ENCODE results near the gene WBP2. TPM values are rescaled to one million over a fixed set of nuclear protein-coding genes. Genes with fewer than 3 reads are reported as not detected.

WBP2 gene
- total and polyA plus RNA-seq, 2 experiments from 2014 or later: 29.0 to 129 TPM

- 96% methylated on average over 25 of the region's 25 CpGs for WGBS (ENCODE audit: low lambda C conversion rate, missing lambda C conversion rate)
- TF ChIP-seq EZH2phosphoT487 (IDR thresholded peaks at IDR 0.05; ENCODE audit: low read depth, severe bottlenecking, unreplicated experiment): no peak
- no peak for TF ChIP-seq EZH2 (IDR thresholded peaks at IDR 0.05; ENCODE audit: borderline replicate concordance)
- TF ChIP-seq, protein P1, sequence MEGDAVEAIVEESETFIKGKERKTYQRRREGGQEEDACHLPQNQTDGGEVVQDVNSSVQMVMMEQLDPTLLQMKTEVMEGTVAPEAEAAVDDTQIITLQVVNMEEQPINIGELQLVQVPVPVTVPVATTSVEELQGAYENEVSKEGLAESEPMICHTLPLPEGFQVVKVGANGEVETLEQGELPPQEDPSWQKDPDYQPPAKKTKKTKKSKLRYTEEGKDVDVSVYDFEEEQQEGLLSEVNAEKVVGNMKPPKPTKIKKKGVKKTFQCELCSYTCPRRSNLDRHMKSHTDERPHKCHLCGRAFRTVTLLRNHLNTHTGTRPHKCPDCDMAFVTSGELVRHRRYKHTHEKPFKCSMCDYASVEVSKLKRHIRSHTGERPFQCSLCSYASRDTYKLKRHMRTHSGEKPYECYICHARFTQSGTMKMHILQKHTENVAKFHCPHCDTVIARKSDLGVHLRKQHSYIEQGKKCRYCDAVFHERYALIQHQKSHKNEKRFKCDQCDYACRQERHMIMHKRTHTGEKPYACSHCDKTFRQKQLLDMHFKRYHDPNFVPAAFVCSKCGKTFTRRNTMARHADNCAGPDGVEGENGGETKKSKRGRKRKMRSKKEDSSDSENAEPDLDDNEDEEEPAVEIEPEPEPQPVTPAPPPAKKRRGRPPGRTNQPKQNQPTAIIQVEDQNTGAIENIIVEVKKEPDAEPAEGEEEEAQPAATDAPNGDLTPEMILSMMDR (IDR thresholded peaks at IDR 0.05; ENCODE audit: poor library complexity): no peak
- DNase-seq (ENCODE audit: low spot score): no peak
- no peaks in the 10 kb centered on the region for H3K79me2 ChIP-seq
- H3K27ac ChIP-seq: no peak overlapping the region
- no peaks in the 10 kb centered on the region for H3K27me3 ChIP-seq
- no peaks in the 10 kb centered on the region for H3K9me2 ChIP-seq (replicated peaks; ENCODE audit: insufficient read depth)
- no peak overlapping the region for H3K4me2 ChIP-seq
- H4K20me1 ChIP-seq (ENCODE audit: insufficient read depth, poor library complexity, severe bottlenecking): no peaks in the 10 kb centered on the region
- no peaks in the 10 kb centered on the region for H3K36me3 ChIP-seq (replicated peaks; ENCODE audit: insufficient read depth, low read depth)
- H2AFZ ChIP-seq: no peak overlapping the region
- no peak overlapping the region for H3K4me3 ChIP-seq
- no peaks in the 10 kb centered on the region for H3K4me1 ChIP-seq (ENCODE audit: insufficient read depth)
- H3K9me3 ChIP-seq (ENCODE audit: low read depth): no peaks in the 10 kb centered on the region
These were observed 20.7 kb downstream of the WBP2 start for GRCh38 chr17:75834279-75834920.

DNA sequence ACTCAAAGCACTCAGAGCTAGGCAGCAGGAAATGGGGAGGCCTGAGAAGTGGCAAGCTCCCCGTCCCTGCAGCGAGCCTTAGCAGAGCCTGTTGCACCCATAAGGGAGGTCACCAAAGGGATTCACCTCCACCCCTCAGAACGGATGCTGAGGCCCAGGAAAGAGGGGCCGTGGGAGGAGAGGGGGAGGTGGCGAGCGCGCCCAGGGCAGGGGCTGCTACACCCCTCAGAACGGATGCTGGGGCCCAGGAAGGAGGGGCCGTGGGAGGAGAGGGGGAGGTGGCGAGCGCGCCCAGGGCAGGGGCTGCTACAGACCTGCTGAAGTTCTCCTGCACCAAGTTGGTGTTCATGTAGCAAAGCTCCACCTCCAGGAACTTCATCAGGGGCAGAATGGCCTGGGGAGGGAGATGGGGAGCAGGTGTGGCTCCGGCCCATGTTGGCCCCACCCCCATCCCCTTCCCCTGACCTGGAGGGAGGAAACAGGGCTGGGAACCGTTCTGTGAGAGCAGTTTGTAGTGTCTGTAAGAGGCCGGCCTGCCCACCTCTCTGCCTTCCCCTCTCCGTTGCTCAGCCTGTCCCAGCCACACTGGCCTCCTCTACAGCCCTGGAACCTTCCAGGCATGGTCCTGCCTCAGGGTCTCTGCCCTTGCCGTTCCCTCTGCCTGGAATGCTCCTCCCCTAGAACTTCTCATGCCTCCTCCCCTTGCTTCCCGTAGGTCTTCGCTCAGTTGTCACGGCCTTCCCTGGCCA is 22.3 kb downstream of the WBP2 start:
- no peak for DNase-seq (ENCODE audit: low spot score)
- H3K36me3 ChIP-seq (replicated peaks; ENCODE audit: insufficient read depth, low read depth): no peaks in the 10 kb centered on the region
- no peak overlapping the region for H3K4me3 ChIP-seq
- peaks cover 4% of the 10 kb centered on the region for H3K4me1 ChIP-seq (ENCODE audit: insufficient read depth)
- no peak overlapping the region for H3K27ac ChIP-seq
- no peak overlapping the region for H3K4me2 ChIP-seq
- no peaks in the 10 kb centered on the region for H3K27me3 ChIP-seq
- H3K9me3 ChIP-seq (ENCODE audit: low read depth): no peaks in the 10 kb centered on the region
- no peaks in the 10 kb centered on the region for H3K79me2 ChIP-seq
- H2AFZ ChIP-seq: no peak overlapping the region
- whole genome bisulfite sequencing (ENCODE audit: low lambda C conversion rate, missing lambda C conversion rate): 51% methylated on average over 14 of the region's 20 CpGs
- H4K20me1 ChIP-seq (ENCODE audit: insufficient read depth, poor library complexity, severe bottlenecking): no peaks in the 10 kb centered on the region
- TF ChIP-seq EZH2phosphoT487 (IDR thresholded peaks at IDR 0.05; ENCODE audit: low read depth, severe bottlenecking, unreplicated experiment) (no peak), EZH2 (IDR thresholded peaks at IDR 0.05; ENCODE audit: borderline replicate concordance) (no peak)
- TF ChIP-seq, protein P1 (IDR thresholded peaks at IDR 0.05; ENCODE audit: poor library complexity): no peak
- no peaks in the 10 kb centered on the region for H3K9me2 ChIP-seq (replicated peaks; ENCODE audit: insufficient read depth)

GRCh38 chr17:75832164-75832651 is 22.9 kb downstream of the WBP2 start:
- H2AFZ ChIP-seq: no peak overlapping the region
- WGBS (ENCODE audit: low lambda C conversion rate, missing lambda C conversion rate): 75% methylated on average over 10 of the region's 10 CpGs

More at GRCh38 chr17:75832164-75832651, 22.9 kb downstream of the WBP2 start:
- no peak overlapping the region for H3K27ac ChIP-seq
- no peak overlapping the region for H3K4me3 ChIP-seq
- H3K9me2 ChIP-seq (replicated peaks; ENCODE audit: insufficient read depth): no peaks in the 10 kb centered on the region
- no peaks in the 10 kb centered on the region for H3K27me3 ChIP-seq
- no peak overlapping the region for H3K4me2 ChIP-seq
- no peak for DNase-seq (ENCODE audit: low spot score)
- no peaks in the 10 kb centered on the region for H3K36me3 ChIP-seq (replicated peaks; ENCODE audit: insufficient read depth, low read depth)
- H4K20me1 ChIP-seq (ENCODE audit: insufficient read depth, poor library complexity, severe bottlenecking): no peaks in the 10 kb centered on the region
- no peaks in the 10 kb centered on the region for H3K79me2 ChIP-seq
- TF ChIP-seq EZH2 (IDR thresholded peaks at IDR 0.05; ENCODE audit: borderline replicate concordance) (no peak), EZH2phosphoT487 (IDR thresholded peaks at IDR 0.05; ENCODE audit: low read depth, severe bottlenecking, unreplicated experiment) (no peak)
- TF ChIP-seq, protein P1 (IDR thresholded peaks at IDR 0.05; ENCODE audit: poor library complexity): no peak
- peaks cover 9% of the 10 kb centered on the region for H3K4me1 ChIP-seq (ENCODE audit: insufficient read depth)
- H3K9me3 ChIP-seq (ENCODE audit: low read depth): no peaks in the 10 kb centered on the region

Data from hepatocyte (in vitro differentiated cells).